HG03520 (cell line): Measurements from ENCODE around the gene DCDC2C.
"Not testable (repeated sequence)": the region's sequence is repeated elsewhere in the genome, so short reads cannot be mapped to it uniquely, and the experiment has no call there.

Experiments
- ATAC-seq: cut with Tn5 transposase; IDR thresholded peaks from one replicate; pipeline ENCODE4 v1.9.1; 2021; ENCODE audit warnings: mild to moderate bottlenecking, moderate library complexity; ENCODE audit not compliant: unreplicated experiment

The DCDC2C gene

GRCh38 chr2:3703236-3703756 is at the start of gene DCDC2C:
Gene DCDC2C, plus strand, starts transcription at chr2:3703575. Its CDS starts 177 bp downstream, at chr2:3703752.
- ATAC-seq: no peak

- ATAC-seq: no peak
Measured at GRCh38 chr2:3654011-3654410, 49.4 kb upstream of the DCDC2C start.

GRCh38 chr2:3654531-3655225 is 48.7 kb upstream of the DCDC2C start:
- no peak for ATAC-seq

- ATAC-seq: no peak
Measured at GRCh38 chr2:3655871-3656761, 47.3 kb upstream of the DCDC2C start.

- ATAC-seq: no peak
Measured at GRCh38 chr2:3656762-3657721, 46.3 kb upstream of the DCDC2C start.

GRCh38 chr2:3657881-3658280 is 45.5 kb upstream of the DCDC2C start, which contains the start of gene ALLC:
Gene ALLC, plus strand, starts transcription at chr2:3658200. Its CDS starts 12,958 bp downstream, at chr2:3671158.
- ATAC-seq: no peak

GRCh38 chr2:3659447-3660432 is 43.6 kb upstream of the DCDC2C start:
- ATAC-seq: no peak

- not testable (repeated sequence) for ATAC-seq
Measured at GRCh38 chr2:3660640-3661039, 42.7 kb upstream of the DCDC2C start.

- ATAC-seq: no peak
Measured at GRCh38 chr2:3661149-3661660, 42.2 kb upstream of the DCDC2C start.

GRCh38 chr2:3662239-3662638 is 41.1 kb upstream of the DCDC2C start:
- ATAC-seq: no peak

- no peak for ATAC-seq
Measured at GRCh38 chr2:3664118-3664517, 39.3 kb upstream of the DCDC2C start.

GRCh38 chr2:3664925-3665324 is 38.5 kb upstream of the DCDC2C start:
- ATAC-seq: no peak

GRCh38 chr2:3665886-3666612 is 37.3 kb upstream of the DCDC2C start:
- ATAC-seq: no peak

GRCh38 chr2:3666613-3666975 is 36.8 kb upstream of the DCDC2C start:
- no peak for ATAC-seq

- peak; percentile 48 for ATAC-seq
Measured at GRCh38 chr2:3667151-3667631, 36.2 kb upstream of the DCDC2C start.

- ATAC-seq: no peak
Measured at GRCh38 chr2:3669656-3670055, 33.7 kb upstream of the DCDC2C start.

- no peak for ATAC-seq
Measured at GRCh38 chr2:3670376-3670775, 33.0 kb upstream of the DCDC2C start.

- ATAC-seq: no peak
Measured at GRCh38 chr2:3670941-3671340, 32.4 kb upstream of the DCDC2C start.
